SK-N-SH (cell line): Measurements from ENCODE around the gene ACTL10. TPM values are rescaled to one million over a fixed set of nuclear protein-coding genes. Genes with fewer than 3 reads are reported as not detected.

Experiments used
- CTCF ChIA-PET: fragments of 300-600, 350-600 bp; formaldehyde crosslinking; extraction: SDS; loops from one replicate; lab custom pipeline; 2021; lab: Yijun Ruan, JAX
- POLR2A ChIA-PET: fragments of 350-600 bp; sonication (Branson Sonifier 250); formaldehyde crosslinking; extraction: SDS; loops from one replicate; lab custom pipeline; 2020; ENCODE audit warnings: antibody characterized with exemption, inconsistent platforms; lab: Yijun Ruan, JAX
- DNase-seq: peaks from one replicate; pipeline ENCODE4 v3.0.0; 2012
- H2AFZ ChIP-seq: fragments of 200-600 bp; sonication (generic); 2 replicates; pipeline ENCODE4 v1.8.1; 2016; ENCODE audit warnings: antibody characterized with exemption, mild to moderate bottlenecking, low read depth
- H3F3A ChIP-seq: fragments of 200-600 bp; sonication (generic); replicated peaks from 2 replicates; pipeline ENCODE3; 2016; ENCODE audit warnings: antibody characterized with exemption, mild to moderate bottlenecking; ENCODE audit not compliant: insufficient read depth
- H3K27ac ChIP-seq, 2 experiments: fragments of 200-500 bp in 1 of 2; fragments of 200-600 bp in 1 of 2; sonication (Bioruptor generic) in 1 of 2; sonication (generic), shearing (Covaris generic) in 1 of 2; 2 replicates each; pipeline versions ENCODE4 v1.5.1 to v1.6.1; 2014 to 2016; ENCODE audit warnings: low read depth in 2 of 2, inconsistent platforms in 1 of 2, low read length in 1 of 2, mild to moderate bottlenecking in 1 of 2, mixed read lengths in 1 of 2
- H3K27me3 ChIP-seq: fragments of 200-600 bp; sonication (generic), shearing (Covaris generic); 2 replicates; pipeline ENCODE4 v1.6.1; 2016; ENCODE audit warnings: mixed run types; ENCODE audit not compliant: insufficient read depth
- H3K36me3 ChIP-seq, 2 experiments: fragments of 200-500 bp in 1 of 2; fragments of 200-600 bp in 1 of 2; sonication (Bioruptor generic) in 1 of 2; sonication (generic) in 1 of 2; replicated peaks in 1 of 2; 2 replicates each; pipeline versions ENCODE3 to v1.5.1; 2014 to 2016; ENCODE audit warnings: low read length in 1 of 2, mild to moderate bottlenecking in 1 of 2; ENCODE audit not compliant: insufficient read depth in 2 of 2, control insufficient read depth in 1 of 2
- H3K4me1 ChIP-seq, 2 experiments: fragments of 200-500 bp in 1 of 2; fragments of 200-600 bp in 1 of 2; sonication (Bioruptor generic) in 1 of 2; sonication (generic), shearing (Covaris generic) in 1 of 2; 2 replicates each; pipeline versions ENCODE4 v1.5.1 to v1.6.1; 2014 to 2016; ENCODE audit warnings: low read depth in 1 of 2, low read length in 1 of 2, mixed run types in 1 of 2; ENCODE audit not compliant: insufficient read depth in 2 of 2, control insufficient read depth in 1 of 2
- H3K4me2 ChIP-seq: fragments of 200-600 bp; sonication (generic), shearing (Covaris generic); 2 replicates; pipeline ENCODE4 v1.6.1; 2017; ENCODE audit warnings: mixed run types
- H3K4me3 ChIP-seq, 2 experiments: fragments of 200-500 bp in 1 of 2; fragments of 200-600 bp in 1 of 2; sonication (Bioruptor generic) in 1 of 2; sonication (generic), shearing (Covaris generic) in 1 of 2; 2 replicates each; pipeline versions ENCODE4 v1.5.1 to v1.8.1; 2014 to 2016; ENCODE audit warnings: low read depth in 2 of 2, inconsistent platforms in 1 of 2, low read length in 1 of 2, mild to moderate bottlenecking in 1 of 2, mixed read lengths in 1 of 2, moderate library complexity in 1 of 2
- H3K79me2 ChIP-seq: fragments of 200-600 bp; sonication (generic); 2 replicates; pipeline ENCODE4 v1.8.1; 2017; ENCODE audit warnings: mild to moderate bottlenecking; ENCODE audit not compliant: insufficient read depth
- H3K9ac ChIP-seq: fragments of 200-600 bp; sonication (generic); 2 replicates; pipeline ENCODE4 v1.6.1; 2017; ENCODE audit warnings: mixed run types
- H3K9me2 ChIP-seq: fragments of 200-600 bp; sonication (generic); 2 replicates; pipeline ENCODE4 v1.6.1; 2017; ENCODE audit warnings: mixed run types
- H3K9me3 ChIP-seq: fragments of 200-600 bp; sonication (generic); 2 replicates; pipeline ENCODE4 v1.6.1; 2017; ENCODE audit warnings: mixed run types, mild to moderate bottlenecking, moderate library complexity
- H4K20me1 ChIP-seq: fragments of 200-600 bp; sonication (generic); 2 replicates; pipeline ENCODE4 v1.6.1; 2017; ENCODE audit warnings: mild to moderate bottlenecking, mixed run types; ENCODE audit not compliant: insufficient read depth
- EZH2phosphoT487 ChIP-seq: fragments of 200-600 bp; sonication (generic); IDR thresholded peaks from 2 replicates; pipeline ENCODE4 v1.6.1; 2017; ENCODE audit warnings: low read depth, mixed run types, mild to moderate bottlenecking, antibody characterized with exemption, moderate library complexity, borderline replicate concordance
- GATA2 ChIP-seq: sonication (generic); formaldehyde crosslinking; IDR thresholded peaks from 2 replicates; pipeline ENCODE4 v1.5.0; 2020; ENCODE audit warnings: mild to moderate bottlenecking, missing genetic modification reagents
- IRF3 ChIP-seq: fragments of 150-350 bp; IDR thresholded peaks from 2 replicates; pipeline ENCODE4 v1.6.1; 2016; ENCODE audit warnings: mild to moderate bottlenecking, low read depth, low read length
- JUND ChIP-seq: IDR thresholded peaks from 2 replicates; pipeline ENCODE4 v1.4.0; 2012
- MAX ChIP-seq: IDR thresholded peaks from 2 replicates; pipeline ENCODE4 v1.4.0; 2012; ENCODE audit warnings: low read depth
- MEF2A ChIP-seq: IDR thresholded peaks from 2 replicates; pipeline ENCODE4 v1.4.0; 2012; ENCODE audit warnings: low read depth, borderline replicate concordance
- MXI1 ChIP-seq: IDR thresholded peaks from 2 replicates; pipeline ENCODE4 v1.6.1; 2012; ENCODE audit warnings: mild to moderate bottlenecking, low read depth, low read length, improper control_type of control experiment
- NRF1 ChIP-seq: IDR thresholded peaks from 2 replicates; pipeline ENCODE4 v1.6.1; 2012; ENCODE audit warnings: low read depth, mild to moderate bottlenecking, low read length
- PBX3 ChIP-seq: IDR thresholded peaks from 2 replicates; pipeline ENCODE4; 2012
- REST ChIP-seq: IDR thresholded peaks from 2 replicates; pipeline ENCODE4 v1.6.1; 2012; ENCODE audit warnings: mild to moderate bottlenecking, low read depth, low read length, moderate library complexity
- SIN3A ChIP-seq: IDR thresholded peaks from 2 replicates; pipeline ENCODE4 v1.6.1; 2012; ENCODE audit warnings: low read depth, mild to moderate bottlenecking, low read length, moderate library complexity, borderline replicate concordance
- TAF1 ChIP-seq: IDR thresholded peaks from 2 replicates; pipeline ENCODE4 v1.6.1; 2012; ENCODE audit warnings: low read depth, mild to moderate bottlenecking, low read length, moderate library complexity, borderline replicate concordance
- WGBS: methylation state at CpG from one replicate; pipeline ENCODE4 v1.1.6; 2017; ENCODE audit warnings: low lambda C conversion rate; 5-methylcytosine and 5-hydroxymethylcytosine counted together
- polyA plus RNA-seq, 3 experiments: library from polyadenylated mRNA; depleted of rRNA; stranded (reverse); fragments of >200 nt; gene quantifications; 2 replicates each; pipeline ENCODE4 v1.2.3, GENCODE V29; 2012

The ACTL10 gene
- polyA plus RNA-seq, 1 of the 3 experiments (the other 2 are of a cell fraction): 0.25 TPM

- POLR2A ChIA-PET: no interaction called here
Observed at GRCh38 chr20:33689973-33690372, 23.2 kb downstream of the ACTL10 start.

GRCh38 chr20:33693289-33693688, 26.5 kb downstream of the ACTL10 start:
- CTCF ChIA-PET: interaction anchor here (0.5 to 1.0 kb wide), 7 partner anchors 11 to 348 kb away, joined by 3 read pairs; no protein-coding TSS in a partner anchor
- no peak overlapping the region for H3K4me3 ChIP-seq
- H2AFZ ChIP-seq: no peak overlapping the region
- no peaks in the 10 kb centered on the region for H3K9me2 ChIP-seq
- no peaks in the 10 kb centered on the region for H3K79me2 ChIP-seq
- POLR2A ChIA-PET: no interaction called here
- H3K27ac ChIP-seq: no peak overlapping the region
- TF ChIP-seq MEF2A: no peak
- TF ChIP-seq MXI1: peak; percentile 37; the same call in 1 of the 2 replicates
- no peak for TF ChIP-seq IRF3
- no peak for TF ChIP-seq SIN3A
- 76% methylated on average over 5 of the region's 5 CpGs for WGBS
- DNase-seq: no peak
- no peak overlapping the region for H3K4me2 ChIP-seq
- H3K4me1 ChIP-seq: peaks cover 4 to 21% of the 10 kb centered on the region in 2 experiments; a peak in 3 of 4 replicates
- no peak overlapping the region for H3K9ac ChIP-seq
- no peaks in the 10 kb centered on the region for H4K20me1 ChIP-seq
- H3F3A ChIP-seq: peaks cover 11% of the 10 kb centered on the region
- H3K36me3 ChIP-seq: no peaks in the 10 kb centered on the region
- H3K27me3 ChIP-seq: no peaks in the 10 kb centered on the region
- H3K9me3 ChIP-seq: no peaks in the 10 kb centered on the region

More at GRCh38 chr20:33689973-33690372, 23.2 kb downstream of the ACTL10 start:
- H3K9me2 ChIP-seq: no peaks in the 10 kb centered on the region
- no peaks in the 10 kb centered on the region for H3K36me3 ChIP-seq
- no peaks in the 10 kb centered on the region for H3K27me3 ChIP-seq
- peaks cover 6% of the 10 kb centered on the region; the same call in 1 of the 2 replicates for H3K79me2 ChIP-seq
- H3K4me2 ChIP-seq: 0 out of 2 replicates have a peak overlapping the region, but pooled peaks have one; percentile 2
- H3K9ac ChIP-seq: no peak overlapping the region
- H3K4me3 ChIP-seq: no peak overlapping the region
- 32% methylated on average over 4 of the region's 4 CpGs for WGBS
- peaks cover 4 to 20% of the 10 kb centered on the region in 2 experiments; a peak in 2 of 4 replicates for H3K4me1 ChIP-seq
- CTCF ChIA-PET: interaction anchor here (1.4 kb wide), 1 partner anchor 22 kb away, joined by 4 read pairs; no protein-coding TSS in a partner anchor
- H2AFZ ChIP-seq: 0 out of 2 replicates have a peak overlapping the region, but pooled peaks have one; percentile 0
- no peak for TF ChIP-seq GATA2 (CRISPR knock-in tag)
- 0 out of 2 replicates have a peak, but pooled peaks have one; percentile 16 for TF ChIP-seq JUND
- H3K27ac ChIP-seq: no peak overlapping the region
- H4K20me1 ChIP-seq: no peaks in the 10 kb centered on the region
- DNase-seq: no peak
- H3F3A ChIP-seq: no peaks in the 10 kb centered on the region
- no peaks in the 10 kb centered on the region for H3K9me3 ChIP-seq

GRCh38 chr20:33693741-33694638, 27.2 kb downstream of the ACTL10 start:
- Histone ChIP-seq H3K9me3 (no peaks in the 10 kb centered on the region), H3K9me2 (no peaks in the 10 kb centered on the region), H3K9ac (no peak overlapping the region), H2AFZ (no peak overlapping the region), H3K4me1 (peaks cover 4 to 21% of the 10 kb centered on the region in 2 experiments; a peak in 3 of 4 replicates), H4K20me1 (no peaks in the 10 kb centered on the region), H3K4me3 (no peak overlapping the region), H3K79me2 (no peaks in the 10 kb centered on the region), H3K4me2 (no peak overlapping the region), H3K27ac (peak overlapping the region in 1 of 2 experiments; percentile 11; a peak in 1 of 4 replicates), H3K36me3 (no peaks in the 10 kb centered on the region), H3K27me3 (no peaks in the 10 kb centered on the region), H3F3A (peaks cover 11% of the 10 kb centered on the region)
- CTCF ChIA-PET: interaction anchor here (0.5 to 1.1 kb wide), 9 partner anchors 12 to 348 kb away, joined by 3 read pairs; no protein-coding TSS in a partner anchor
- WGBS: 91% methylated on average over 17 of the region's 17 CpGs
- POLR2A ChIA-PET: no interaction called here
- peak; percentile 46 for DNase-seq
- no peak for TF ChIP-seq PBX3
- no peak for TF ChIP-seq MEF2A
- no peak for TF ChIP-seq MAX
- no peak for TF ChIP-seq NRF1
- TF ChIP-seq EZH2phosphoT487: no peak
- no peak for TF ChIP-seq REST
- no peak for TF ChIP-seq TAF1
